ENCODE measurements around the gene BBS7. TPM values are rescaled to one million over a fixed set of nuclear protein-coding genes. Genes with fewer than 3 reads are reported as not detected.

BBS7 gene
- total RNA-seq, 4 donors from 2014 or later: 12.6 to 17.6 (median 14.0) TPM

DNA sequence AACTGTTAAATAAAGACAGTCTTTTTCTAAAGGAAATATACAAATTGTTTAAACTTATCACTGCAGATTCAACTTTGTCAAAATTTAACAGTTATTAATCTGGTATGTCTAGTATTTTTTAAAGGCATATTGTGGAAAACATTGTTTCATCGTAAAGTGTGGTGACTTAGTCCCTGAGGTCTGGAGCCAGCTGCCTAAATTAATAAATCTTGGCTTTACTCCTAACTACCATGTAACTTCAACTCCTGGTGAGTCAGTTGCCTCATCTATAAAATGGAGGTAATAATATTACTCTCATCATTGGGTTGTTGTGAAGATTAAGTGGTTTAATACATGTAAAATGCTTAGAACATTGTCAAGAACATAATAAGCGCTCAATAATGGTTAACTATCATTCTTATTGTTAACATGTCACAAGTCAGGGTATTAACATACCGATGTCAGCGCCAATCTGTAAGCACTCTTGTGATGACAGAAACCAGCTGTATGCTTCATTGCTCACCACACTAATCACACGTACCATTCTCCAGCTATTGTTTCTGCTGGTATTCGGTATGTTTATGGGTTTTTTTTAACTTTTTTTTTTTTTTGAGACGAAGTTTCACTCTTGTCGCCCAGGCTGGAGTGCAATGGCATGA lies 91.2 kb downstream of the BBS7 start:
- no peak for DNase-seq
- H3K27ac ChIP-seq: no peak overlapping the region
- intact Hi-C loops (cut with DNase I; ENCODE audit: low total_unique reads) (no loop called here), in situ Hi-C loops (cut with MboI; ENCODE audit: low pct_ligation_motif_present in 1 of 4, low pct_unique_long_range_greater_than_20kb in 1 of 4, low sequenced_read_pairs in 3 of 4) (no loop called here)
- TF ChIP-seq, protein P1, sequence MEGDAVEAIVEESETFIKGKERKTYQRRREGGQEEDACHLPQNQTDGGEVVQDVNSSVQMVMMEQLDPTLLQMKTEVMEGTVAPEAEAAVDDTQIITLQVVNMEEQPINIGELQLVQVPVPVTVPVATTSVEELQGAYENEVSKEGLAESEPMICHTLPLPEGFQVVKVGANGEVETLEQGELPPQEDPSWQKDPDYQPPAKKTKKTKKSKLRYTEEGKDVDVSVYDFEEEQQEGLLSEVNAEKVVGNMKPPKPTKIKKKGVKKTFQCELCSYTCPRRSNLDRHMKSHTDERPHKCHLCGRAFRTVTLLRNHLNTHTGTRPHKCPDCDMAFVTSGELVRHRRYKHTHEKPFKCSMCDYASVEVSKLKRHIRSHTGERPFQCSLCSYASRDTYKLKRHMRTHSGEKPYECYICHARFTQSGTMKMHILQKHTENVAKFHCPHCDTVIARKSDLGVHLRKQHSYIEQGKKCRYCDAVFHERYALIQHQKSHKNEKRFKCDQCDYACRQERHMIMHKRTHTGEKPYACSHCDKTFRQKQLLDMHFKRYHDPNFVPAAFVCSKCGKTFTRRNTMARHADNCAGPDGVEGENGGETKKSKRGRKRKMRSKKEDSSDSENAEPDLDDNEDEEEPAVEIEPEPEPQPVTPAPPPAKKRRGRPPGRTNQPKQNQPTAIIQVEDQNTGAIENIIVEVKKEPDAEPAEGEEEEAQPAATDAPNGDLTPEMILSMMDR (IDR thresholded peaks at IDR 0.05): no peak
- TF ChIP-seq POLR2A (IDR thresholded peaks at IDR 0.05) (no peak), EP300 (IDR thresholded peaks at IDR 0.05; ENCODE audit: low read depth) (no peak), POLR2AphosphoS5 (IDR thresholded peaks at IDR 0.05) (no peak)
- no peaks in the 10 kb centered on the region for H3K4me1 ChIP-seq
- 62 to 69% methylated on average over 8 of the region's 8 CpGs for WGBS, 2 donors (ENCODE audit: low coverage in 1 of 2)
- H3K36me3 ChIP-seq: no peaks in the 10 kb centered on the region
- no peak overlapping the region for H3K4me3 ChIP-seq
- no peaks in the 10 kb centered on the region for H3K9me3 ChIP-seq
- peaks cover 3% of the 10 kb centered on the region for H3K27me3 ChIP-seq

DNA sequence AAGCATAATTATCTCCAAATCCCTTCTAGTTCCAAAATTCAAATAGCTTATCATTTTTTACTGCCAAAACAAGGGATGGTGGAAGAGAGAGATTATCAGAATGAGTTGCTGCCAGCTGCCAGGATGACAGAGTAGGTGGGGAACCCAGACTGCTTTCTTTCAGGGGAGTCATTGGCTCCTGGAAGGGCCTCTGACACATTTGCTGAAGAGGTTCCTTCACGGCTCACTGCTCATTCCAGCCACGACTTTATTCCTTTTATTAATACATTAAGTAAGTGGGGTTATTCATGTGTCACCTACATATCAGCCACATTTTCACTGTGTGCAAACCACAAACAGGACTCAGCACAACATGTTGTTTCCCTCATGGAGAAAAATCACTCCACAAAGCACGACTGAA lies 92.6 kb downstream of the BBS7 start:
- TF ChIP-seq POLR2A (IDR thresholded peaks at IDR 0.05): no peak
- TF ChIP-seq EP300 (IDR thresholded peaks at IDR 0.05; ENCODE audit: low read depth): no peak
- TF ChIP-seq, protein P1 (IDR thresholded peaks at IDR 0.05): no peak
- no peak for TF ChIP-seq POLR2AphosphoS5 (IDR thresholded peaks at IDR 0.05)
- in situ Hi-C loops (cut with MboI; ENCODE audit: low pct_ligation_motif_present in 1 of 4, low pct_unique_long_range_greater_than_20kb in 1 of 4, low sequenced_read_pairs in 3 of 4): no loop called here
- 49% methylated on average over 3 of the region's 3 CpGs; no CpG with 5 or more reads in 1 of the 2 donors for WGBS, 2 donors (ENCODE audit: low coverage in 1 of 2)
- Histone ChIP-seq H3K36me3 (no peaks in the 10 kb centered on the region), H3K27ac (no peak overlapping the region), H3K4me1 (no peaks in the 10 kb centered on the region), H3K4me3 (no peak overlapping the region), H3K27me3 (peaks cover 3% of the 10 kb centered on the region), H3K9me3 (no peaks in the 10 kb centered on the region)
- intact Hi-C loops (cut with DNase I; ENCODE audit: low total_unique reads): no loop called here
- no peak for DNase-seq

DNA sequence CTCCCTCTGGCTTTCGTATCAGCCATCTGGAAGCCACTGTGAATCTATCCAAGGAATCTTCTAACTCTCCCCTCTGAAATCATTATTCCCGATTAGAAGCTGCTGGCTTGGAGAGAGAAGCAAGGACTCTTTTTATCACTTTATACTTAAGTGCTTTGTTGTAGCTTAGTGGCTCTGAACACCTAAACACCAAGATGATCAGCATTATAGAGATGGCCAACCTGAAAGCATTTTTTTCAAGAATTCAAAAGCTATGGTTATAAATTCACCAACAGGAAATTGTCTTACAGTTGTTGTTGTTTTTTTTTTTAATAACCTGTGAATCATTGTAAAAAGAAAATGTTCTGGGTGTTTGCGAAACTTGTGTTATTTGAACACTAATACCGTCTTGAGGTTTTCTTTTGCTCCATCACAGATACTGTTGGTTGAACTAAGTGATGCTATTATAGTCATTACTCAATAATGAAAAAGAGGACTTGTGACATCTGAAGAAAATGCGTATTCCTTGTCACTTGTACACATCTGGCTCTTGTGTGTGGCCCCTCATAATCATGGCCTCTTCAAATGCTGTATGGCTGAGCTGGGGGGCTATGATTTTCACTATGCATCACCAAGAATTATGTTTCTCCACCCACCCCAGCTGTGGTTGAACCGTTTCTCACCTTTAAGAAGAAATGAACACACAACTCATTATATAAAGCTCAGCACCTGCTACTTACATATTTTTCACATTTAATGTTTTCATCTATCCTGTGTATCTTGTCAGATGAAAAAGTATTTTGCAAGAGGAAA lies 93.5 kb downstream of the BBS7 start:
- Histone ChIP-seq H3K27me3 (peaks cover 3% of the 10 kb centered on the region), H3K4me1 (no peaks in the 10 kb centered on the region), H3K4me3 (no peak overlapping the region), H3K27ac (no peak overlapping the region), H3K9me3 (no peaks in the 10 kb centered on the region), H3K36me3 (no peaks in the 10 kb centered on the region)
- DNase-seq: no peak
- in situ Hi-C loops (cut with MboI; ENCODE audit: low pct_ligation_motif_present in 1 of 4, low pct_unique_long_range_greater_than_20kb in 1 of 4, low sequenced_read_pairs in 3 of 4): no loop called here
- WGBS, 2 donors (ENCODE audit: low coverage in 1 of 2): 72 to 74% methylated on average over 6 of the region's 6 CpGs
- TF ChIP-seq, protein P1 (IDR thresholded peaks at IDR 0.05): no peak
- TF ChIP-seq POLR2AphosphoS5 (IDR thresholded peaks at IDR 0.05): no peak
- TF ChIP-seq EP300 (IDR thresholded peaks at IDR 0.05; ENCODE audit: low read depth): no peak
- no peak for TF ChIP-seq POLR2A (IDR thresholded peaks at IDR 0.05)
- intact Hi-C loops (cut with DNase I; ENCODE audit: low total_unique reads): no loop called here

Other genes starting within 250 kb of the BBS7 start
- gene ANXA5, start 173.5 kb downstream of the BBS7 start, total RNA-seq: 100 to 1,000 TPM in 2 of 4 donors, 10 to 100 TPM in 2; 62.7 to 196 (median 135) TPM
- gene SMIM43, start 105.3 kb downstream of the BBS7 start, total RNA-seq: under 1 TPM in 1 of 4 donors, not detected in 3; 0.27 TPM
- 10 to 100 TPM; 13.2 to 35.2 (median 22.5) TPM for gene EXOSC9, start 69.2 kb downstream of the BBS7 start, total RNA-seq
- 10 to 100 TPM in 1 of 4 donors, 1 to 10 TPM in 2, not detected in 1; 2.4 to 16.9 (median 3.3) TPM for gene CCNA2, start 46.6 kb downstream of the BBS7 start, total RNA-seq
- 1 to 10 TPM in 3 of 4 donors, not detected in 1; 1.1 to 3.4 (median 1.7) TPM for gene TRPC3, start 81.6 kb upstream of the BBS7 start, total RNA-seq